Mammary epithelial cell (primary cell): Measurements from ENCODE around the gene ISG15.

Experiments used
- CTCF ChIP-seq, 2 donors: IDR thresholded peaks in 1 of 2; conservative IDR thresholded peaks in 1 of 2; 2 replicates each; pipeline ENCODE4 v1.5.1; 2011 to 2012; ENCODE audit warnings: inconsistent platforms in 2 of 2, low read length in 2 of 2, mild to moderate bottlenecking in 2 of 2, control low read depth in 1 of 2, low read depth in 1 of 2; ENCODE audit not compliant: insufficient read depth in 1 of 2; ENCODE audit errors: extremely low read depth in 1 of 2
- EZH2 ChIP-seq: IDR thresholded peaks from 2 replicates; pipeline ENCODE4 v1.6.1; 2012; ENCODE audit warnings: low read length, inconsistent platforms, borderline replicate concordance

GRCh38 chr1:966704-967300 lies 46.5 kb upstream of the ISG15 start:
- TF ChIP-seq CTCF (conservative IDR thresholded peaks at IDR 0.05 in 1 of 2, IDR thresholded peaks at IDR 0.05 in 1 of 2; ENCODE audit: extremely low read depth in 1 of 2, insufficient read depth in 1 of 2, low read depth in 1 of 2, low read length in 2 of 2) (no peak), EZH2 (no peak)
